ENCODE results near the gene TSTD2.
"Not testable (repeated sequence)": the region's sequence is repeated elsewhere in the genome, so short reads cannot be mapped to it uniquely, and the experiment has no call there.

TSTD2 gene

DNA sequence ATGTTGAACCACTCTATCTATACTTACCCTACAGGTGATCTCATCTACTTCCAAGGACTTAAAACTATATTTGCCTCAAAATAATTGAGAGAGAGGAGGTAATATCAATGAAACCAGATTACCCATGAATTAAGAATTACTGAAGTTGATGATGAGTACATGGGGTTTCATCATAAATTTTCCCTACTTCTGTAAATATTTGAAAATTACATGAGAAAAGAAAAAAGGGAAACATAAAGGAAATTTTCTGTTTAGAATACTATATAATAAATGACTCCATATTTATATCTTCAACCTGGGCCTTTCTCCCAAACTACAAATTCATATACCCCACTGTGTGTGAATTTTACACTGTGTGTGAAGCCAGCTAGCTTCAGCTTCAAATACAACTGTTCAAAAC is 2.6 kb downstream of the TSTD2 start:
- Histone ChIP-seq H3K4me1 (ENCODE audit: control insufficient read depth in 1 of 2, insufficient read depth in 2 of 2, low read length in 2 of 2) (peaks cover 7 to 37% of the 10 kb centered on the region in 2 donors), H3K36me3 (ENCODE audit: control insufficient read depth in 1 of 2, insufficient read depth in 2 of 2, low read length in 2 of 2) (peaks cover 5 to 18% of the 10 kb centered on the region in 2 donors), H3K4me3 (ENCODE audit: low read depth in 1 of 2, low read length in 2 of 2) (no peak overlapping the region), H3K9me3 (ENCODE audit: control insufficient read depth in 1 of 2, low read length in 2 of 2) (no peaks in the 10 kb centered on the region), H3K27ac (ENCODE audit: low read length) (no peak overlapping the region), H3K27me3 (ENCODE audit: low read depth, low read length) (no peaks in the 10 kb centered on the region)

- Histone ChIP-seq H3K27me3 (ENCODE audit: low read depth, low read length) (no peaks in the 10 kb centered on the region), H3K27ac (ENCODE audit: low read length) (no peak overlapping the region), H3K36me3 (ENCODE audit: control insufficient read depth in 1 of 2, insufficient read depth in 2 of 2, low read length in 2 of 2) (peaks cover 19 to 24% of the 10 kb centered on the region in 2 donors), H3K4me3 (ENCODE audit: low read depth in 1 of 2, low read length in 2 of 2) (no peak overlapping the region), H3K4me1 (ENCODE audit: control insufficient read depth in 1 of 2, insufficient read depth in 2 of 2, low read length in 2 of 2) (peaks cover 0 to 25% of the 10 kb centered on the region in 2 donors), H3K9me3 (ENCODE audit: control insufficient read depth in 1 of 2, low read length in 2 of 2) (no peaks in the 10 kb centered on the region)
These were observed 4.0 kb downstream of the TSTD2 start for GRCh38 chr9:97629156-97629555.

DNA sequence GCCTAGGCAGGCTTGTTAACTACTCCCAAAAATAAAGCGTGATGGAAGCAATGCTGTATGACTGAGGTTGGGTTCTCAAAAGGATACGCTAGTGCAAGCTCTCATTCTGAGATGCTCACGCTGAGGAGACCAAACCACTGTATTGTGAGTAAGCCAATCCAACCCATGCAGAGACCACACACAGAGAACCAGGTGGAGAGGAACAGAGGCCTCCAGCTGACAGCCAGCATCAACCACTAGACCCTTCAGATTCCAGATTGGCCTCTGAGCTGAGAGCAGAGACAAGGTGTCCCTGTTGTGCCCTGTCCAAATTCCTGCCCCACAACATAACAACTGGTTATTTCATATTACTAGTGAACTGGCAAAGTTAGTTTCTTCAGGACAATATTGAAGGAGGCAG is 4.5 kb downstream of the TSTD2 start:
- peaks cover 23 to 24% of the 10 kb centered on the region in 2 donors for H3K36me3 ChIP-seq (ENCODE audit: control insufficient read depth in 1 of 2, insufficient read depth in 2 of 2, low read length in 2 of 2)
- H3K27me3 ChIP-seq (ENCODE audit: low read depth, low read length) = no peaks in the 10 kb centered on the region
- no peak overlapping the region for H3K27ac ChIP-seq (ENCODE audit: low read length)
- no peaks in the 10 kb centered on the region for H3K9me3 ChIP-seq (ENCODE audit: control insufficient read depth in 1 of 2, low read length in 2 of 2)
- peaks cover 0 to 25% of the 10 kb centered on the region in 2 donors for H3K4me1 ChIP-seq (ENCODE audit: control insufficient read depth in 1 of 2, insufficient read depth in 2 of 2, low read length in 2 of 2)
- H3K4me3 ChIP-seq (ENCODE audit: low read depth in 1 of 2, low read length in 2 of 2) = no peak overlapping the region

GRCh38 chr9:97627624-97628023 is 5.5 kb downstream of the TSTD2 start:
- Histone ChIP-seq H3K27ac (ENCODE audit: low read length) (peak overlapping the region; percentile 19), H3K27me3 (ENCODE audit: low read depth, low read length) (no peaks in the 10 kb centered on the region), H3K36me3 (ENCODE audit: control insufficient read depth in 1 of 2, insufficient read depth in 2 of 2, low read length in 2 of 2) (peaks cover 17 to 23% of the 10 kb centered on the region in 2 donors), H3K4me1 (ENCODE audit: control insufficient read depth in 1 of 2, insufficient read depth in 2 of 2, low read length in 2 of 2) (peaks cover 0 to 25% of the 10 kb centered on the region in 2 donors), H3K4me3 (ENCODE audit: low read depth in 1 of 2, low read length in 2 of 2) (peak overlapping the region; percentile 4 to 20), H3K9me3 (ENCODE audit: control insufficient read depth in 1 of 2, low read length in 2 of 2) (no peaks in the 10 kb centered on the region)

DNA sequence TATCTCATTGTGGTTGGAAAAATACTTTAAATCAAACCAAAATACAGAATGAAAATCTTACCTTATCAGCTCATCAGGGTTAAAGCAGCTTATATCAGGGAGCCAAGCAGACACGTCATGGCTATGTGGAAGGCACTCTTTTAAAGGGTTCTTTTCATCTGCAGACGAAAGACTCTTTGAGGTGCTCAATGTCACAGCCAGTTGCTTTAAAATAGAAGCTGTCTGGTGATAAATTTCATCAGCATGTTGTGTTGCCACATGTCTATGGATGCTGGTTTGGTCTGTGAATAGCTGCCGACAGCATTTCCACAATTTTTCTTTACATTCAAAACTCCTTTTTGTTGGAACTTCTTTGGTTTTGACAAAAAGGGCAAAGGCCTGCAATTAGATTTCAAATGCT is 7.5 kb downstream of the TSTD2 start:
- Histone ChIP-seq H3K27me3 (ENCODE audit: low read depth, low read length) (no peaks in the 10 kb centered on the region), H3K9me3 (ENCODE audit: control insufficient read depth in 1 of 2, low read length in 2 of 2) (no peaks in the 10 kb centered on the region), H3K27ac (ENCODE audit: low read length) (no peak overlapping the region), H3K4me1 (ENCODE audit: control insufficient read depth in 1 of 2, insufficient read depth in 2 of 2, low read length in 2 of 2) (peaks cover 0 to 14% of the 10 kb centered on the region in 2 donors), H3K36me3 (ENCODE audit: control insufficient read depth in 1 of 2, insufficient read depth in 2 of 2, low read length in 2 of 2) (peaks cover 16 to 23% of the 10 kb centered on the region in 2 donors), H3K4me3 (ENCODE audit: low read depth in 1 of 2, low read length in 2 of 2) (no peak overlapping the region)

DNA sequence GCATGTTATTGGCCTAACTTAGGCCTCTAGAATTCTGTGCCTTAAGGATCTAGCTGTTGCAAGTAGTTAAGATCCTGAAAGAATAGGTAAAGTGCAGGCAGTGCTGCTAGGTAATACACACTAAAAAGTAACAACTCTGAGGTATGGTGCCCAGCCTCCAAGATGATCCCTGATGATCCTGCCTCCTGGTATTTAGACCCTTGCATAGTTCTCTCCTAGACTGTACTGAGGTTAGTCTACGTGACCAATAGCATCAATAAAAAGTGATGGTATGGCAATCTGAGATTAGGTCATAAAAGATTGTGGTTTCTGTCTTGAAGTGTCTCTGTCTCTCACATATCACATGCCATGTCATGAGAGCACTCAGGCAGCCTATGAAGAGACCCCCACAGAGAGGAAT is 9.2 kb downstream of the TSTD2 start:
- no peak overlapping the region for H3K27ac ChIP-seq (ENCODE audit: low read length)
- peaks cover 16 to 23% of the 10 kb centered on the region in 2 donors for H3K36me3 ChIP-seq (ENCODE audit: control insufficient read depth in 1 of 2, insufficient read depth in 2 of 2, low read length in 2 of 2)
- peaks cover 0 to 10% of the 10 kb centered on the region in 2 donors for H3K4me1 ChIP-seq (ENCODE audit: control insufficient read depth in 1 of 2, insufficient read depth in 2 of 2, low read length in 2 of 2)
- H3K27me3 ChIP-seq (ENCODE audit: low read depth, low read length) = no peaks in the 10 kb centered on the region
- H3K9me3 ChIP-seq (ENCODE audit: control insufficient read depth in 1 of 2, low read length in 2 of 2) = no peaks in the 10 kb centered on the region
- H3K4me3 ChIP-seq (ENCODE audit: low read depth in 1 of 2, low read length in 2 of 2) = no peak overlapping the region

DNA sequence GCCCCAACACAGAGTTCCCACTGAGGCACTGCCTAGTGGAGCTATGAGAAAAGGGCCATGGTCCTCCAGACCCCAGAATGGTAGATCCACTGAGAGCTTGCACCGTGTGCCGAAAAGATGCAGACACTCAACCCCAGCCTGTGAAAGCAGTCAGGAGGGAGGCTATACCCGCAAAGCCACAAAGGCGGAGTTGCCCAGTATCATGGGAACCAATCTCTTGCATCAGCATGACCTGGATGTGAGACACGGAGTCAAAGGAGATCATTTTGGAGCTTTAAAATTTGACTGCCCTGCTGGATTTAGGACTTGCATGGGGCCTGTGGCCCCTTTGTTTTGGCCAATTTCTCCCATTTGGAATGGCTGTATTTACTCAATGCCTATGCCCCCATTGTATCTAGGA is 10.7 kb downstream of the TSTD2 start:
- H3K36me3 ChIP-seq (ENCODE audit: control insufficient read depth in 1 of 2, insufficient read depth in 2 of 2, low read length in 2 of 2) = peaks cover 20 to 27% of the 10 kb centered on the region in 2 donors
- not testable (repeated sequence) for H3K27me3 ChIP-seq (ENCODE audit: low read depth, low read length); H3K4me3 ChIP-seq (ENCODE audit: low read depth in 1 of 2, low read length in 2 of 2); H3K9me3 ChIP-seq (ENCODE audit: control insufficient read depth in 1 of 2, low read length in 2 of 2); H3K4me1 ChIP-seq (ENCODE audit: control insufficient read depth in 1 of 2, insufficient read depth in 2 of 2, low read length in 2 of 2); H3K27ac ChIP-seq (ENCODE audit: low read length)

- not testable (repeated sequence) for H3K27me3 ChIP-seq (ENCODE audit: low read depth, low read length); H3K4me1 ChIP-seq (ENCODE audit: control insufficient read depth in 1 of 2, insufficient read depth in 2 of 2, low read length in 2 of 2)
- peaks cover 20 to 27% of the 10 kb centered on the region in 2 donors for H3K36me3 ChIP-seq (ENCODE audit: control insufficient read depth in 1 of 2, insufficient read depth in 2 of 2, low read length in 2 of 2)
These were observed 13.1 kb downstream of the TSTD2 start for GRCh38 chr9:97620063-97620462.

DNA sequence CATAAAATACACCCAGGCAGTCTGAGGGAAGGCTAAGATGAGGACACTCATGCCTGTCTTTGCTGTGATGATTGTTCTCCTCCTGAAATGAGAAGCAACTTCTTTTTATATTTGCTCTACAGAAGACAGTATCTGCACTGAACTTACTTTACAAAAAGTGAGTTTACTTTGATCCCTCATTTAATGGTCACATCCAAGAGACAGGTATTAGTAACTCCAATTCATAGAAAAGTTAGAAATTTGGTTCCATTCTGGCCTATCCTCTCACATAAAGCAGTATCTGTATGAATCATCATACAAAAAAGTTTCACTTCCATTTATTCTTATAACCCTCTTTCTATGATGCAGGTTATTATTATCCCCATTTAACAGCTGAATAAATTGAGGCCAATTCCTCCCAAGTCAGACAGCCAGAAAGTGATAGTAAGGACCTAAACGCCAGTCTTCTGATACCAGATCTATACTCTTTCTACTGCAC is 15.2 kb downstream of the TSTD2 start:
- Histone ChIP-seq H3K4me3 (ENCODE audit: low read depth in 1 of 2, low read length in 2 of 2) (no peak overlapping the region), H3K4me1 (ENCODE audit: control insufficient read depth in 1 of 2, insufficient read depth in 2 of 2, low read length in 2 of 2) (peaks cover 0 to 3% of the 10 kb centered on the region in 2 donors), H3K27ac (ENCODE audit: low read length) (no peak overlapping the region), H3K36me3 (ENCODE audit: control insufficient read depth in 1 of 2, insufficient read depth in 2 of 2, low read length in 2 of 2) (peaks cover 17 to 26% of the 10 kb centered on the region in 2 donors), H3K9me3 (ENCODE audit: control insufficient read depth in 1 of 2, low read length in 2 of 2) (no peaks in the 10 kb centered on the region), H3K27me3 (ENCODE audit: low read depth, low read length) (no peaks in the 10 kb centered on the region)

More at GRCh38 chr9:97620063-97620462, 13.1 kb downstream of the TSTD2 start:
- not testable (repeated sequence) for H3K9me3 ChIP-seq (ENCODE audit: control insufficient read depth in 1 of 2, low read length in 2 of 2); H3K4me3 ChIP-seq (ENCODE audit: low read depth in 1 of 2, low read length in 2 of 2); H3K27ac ChIP-seq (ENCODE audit: low read length)

DNA sequence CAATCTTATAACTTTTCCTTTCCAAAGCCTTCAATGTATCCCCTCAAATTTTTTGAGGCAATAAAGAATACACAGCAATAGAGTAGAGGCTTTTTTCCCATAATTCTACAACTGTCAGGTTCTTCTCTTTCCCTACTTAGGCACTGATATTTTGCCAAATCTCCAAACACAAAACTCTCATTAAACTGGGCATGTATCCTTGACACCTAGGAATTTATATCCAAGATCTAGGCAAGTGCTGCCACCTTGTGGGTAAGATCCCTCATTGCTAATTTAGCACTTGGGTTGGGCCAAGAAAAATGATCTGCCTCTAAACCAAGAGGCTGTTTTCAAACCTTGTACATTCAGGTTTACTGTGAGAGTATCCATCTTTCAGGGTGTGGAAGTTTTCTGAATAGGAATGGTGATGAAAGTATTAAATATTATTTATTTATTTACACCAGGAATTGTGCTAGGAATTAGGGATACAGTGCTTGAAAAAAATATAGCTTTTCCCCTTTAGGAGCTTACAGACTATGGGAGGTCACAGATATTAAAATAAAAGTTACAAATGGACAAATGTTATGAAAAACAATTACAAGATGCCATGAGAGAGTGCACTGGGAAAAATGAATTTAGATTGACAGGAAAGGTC is 17.6 kb downstream of the TSTD2 start:
- Histone ChIP-seq H3K36me3 (ENCODE audit: control insufficient read depth in 1 of 2, insufficient read depth in 2 of 2, low read length in 2 of 2) (peaks cover 28% of the 10 kb centered on the region in 2 donors), H3K4me3 (ENCODE audit: low read depth in 1 of 2, low read length in 2 of 2) (no peak overlapping the region), H3K9me3 (ENCODE audit: control insufficient read depth in 1 of 2, low read length in 2 of 2) (no peaks in the 10 kb centered on the region), H3K4me1 (ENCODE audit: control insufficient read depth in 1 of 2, insufficient read depth in 2 of 2, low read length in 2 of 2) (peaks cover 0 to 3% of the 10 kb centered on the region in 2 donors), H3K27ac (ENCODE audit: low read length) (no peak overlapping the region), H3K27me3 (ENCODE audit: low read depth, low read length) (no peaks in the 10 kb centered on the region)

GRCh38 chr9:97604901-97605645 is 28.1 kb downstream of the TSTD2 start:
- no peaks in the 10 kb centered on the region for H3K27me3 ChIP-seq (ENCODE audit: low read depth, low read length)
- H3K9me3 ChIP-seq (ENCODE audit: control insufficient read depth in 1 of 2, low read length in 2 of 2) = no peaks in the 10 kb centered on the region
- H3K36me3 ChIP-seq (ENCODE audit: control insufficient read depth in 1 of 2, insufficient read depth in 2 of 2, low read length in 2 of 2) = peaks cover 57 to 72% of the 10 kb centered on the region in 2 donors
- no peak overlapping the region for H3K4me3 ChIP-seq (ENCODE audit: low read depth in 1 of 2, low read length in 2 of 2)
- H3K27ac ChIP-seq (ENCODE audit: low read length) = no peak overlapping the region
- no peaks in the 10 kb centered on the region for H3K4me1 ChIP-seq (ENCODE audit: control insufficient read depth in 1 of 2, insufficient read depth in 2 of 2, low read length in 2 of 2)
